ENCODE results near the gene MCAM. TPM values are rescaled to one million over a fixed set of nuclear protein-coding genes. Genes with fewer than 3 reads are reported as not detected.
A peak's percentile ranks its signal among the peaks of the same experiment; 100 is the strongest.

Gene MCAM
- total and polyA plus RNA-seq, 4 experiments from 2014 or later, result 0.26 to 0.82 (median 0.34) TPM

GRCh38 chr11:119324189-119324588 is 7.3 kb upstream of the MCAM start:
- Mint-ChIP-seq H3K4me1 (peaks cover 11 to 28% (median 19%) of the 10 kb centered on the region in 4 donors), H3K27me3 (peaks cover 0 to 2% of the 10 kb centered on the region in 2 donors), H3K9me3 (no peaks in the 10 kb centered on the region), H3K36me3 (no peaks in the 10 kb centered on the region), H3K4me3 (no peak overlapping the region), H3K27ac (no peak overlapping the region)
- Histone ChIP-seq H3K4me3 (ENCODE audit: low read length in 2 of 2) (no peak overlapping the region), H3K9me3 (ENCODE audit: control insufficient read depth in 1 of 2, low read length in 2 of 2) (no peaks in the 10 kb centered on the region), H3K4me1 (ENCODE audit: insufficient read depth, low read length) (peaks cover 34% of the 10 kb centered on the region), H3K27ac (ENCODE audit: low read depth, low read length) (no peak overlapping the region), H3K36me3 (ENCODE audit: insufficient read depth, low read length) (no peaks in the 10 kb centered on the region), H3K27me3 (ENCODE audit: insufficient read depth, low read length) (no peaks in the 10 kb centered on the region)
- no peak for DNase-seq
- ChIA-PET POLR2A (ENCODE audit: partially characterized antibody) (interaction anchor here (1.3 to 2.1 kb wide), 3 partner anchors 9 to 230 kb away, joined by 6 to 8 read pairs (median 6); partner anchors contain the start of gene RNF26), CTCF (ENCODE audit: partially characterized antibody) (interaction anchor here (0.6 to 11.0 kb wide), 37 partner anchors 9 to 1447 kb away, joined by 3 to 146 read pairs (median 4); partner anchors contain the start of genes C1QTNF5, CBL, NLRX1 and RNF26)
- intact Hi-C loops (cut with micrococcal nuclease), result loop anchor here (5.0 kb wide), 2 partner anchors 42 to 222 kb away; partner anchors contain the start of gene DPAGT1

GRCh38 chr11:119323532-119324033 is 6.7 kb upstream of the MCAM start:
- Mint-ChIP-seq H3K27ac (peak overlapping the region in 3 of 7 donors; percentile 38 to 82 (median 47)), H3K27me3 (peaks cover 0 to 5% of the 10 kb centered on the region in 2 donors), H3K4me3 (peak overlapping the region in 4 of 8 donors; percentile 15 to 68 (median 40)), H3K36me3 (no peaks in the 10 kb centered on the region), H3K9me3 (no peaks in the 10 kb centered on the region), H3K4me1 (peaks cover 16 to 34% (median 24%) of the 10 kb centered on the region in 4 donors)
- Histone ChIP-seq H3K27ac (ENCODE audit: low read depth, low read length) (no peak overlapping the region), H3K36me3 (ENCODE audit: insufficient read depth, low read length) (no peaks in the 10 kb centered on the region), H3K9me3 (ENCODE audit: control insufficient read depth in 1 of 2, low read length in 2 of 2) (no peaks in the 10 kb centered on the region), H3K4me1 (ENCODE audit: insufficient read depth, low read length) (peaks cover 40% of the 10 kb centered on the region), H3K4me3 (ENCODE audit: low read length in 2 of 2) (no peak overlapping the region), H3K27me3 (ENCODE audit: insufficient read depth, low read length) (no peaks in the 10 kb centered on the region)
- ChIA-PET CTCF (ENCODE audit: partially characterized antibody) (interaction anchor here (0.6 to 11.0 kb wide), 49 partner anchors 8 to 1446 kb away, joined by 3 to 146 read pairs (median 4); partner anchors contain the start of genes C1QTNF5, CBL, MFRP and NLRX1), POLR2A (ENCODE audit: partially characterized antibody) (interaction anchor here (1.0 to 3.5 kb wide), 6 partner anchors 8 to 229 kb away, joined by 3 to 22 read pairs (median 6); partner anchors contain the start of genes CBL, NLRX1 and RNF26)
- DNase-seq, result peak; percentile 69 to 80 (median 74)
- intact Hi-C loops (cut with micrococcal nuclease), result loop anchor here (1.0 to 5.0 kb wide), 6 partner anchors 41 to 258 kb away; partner anchors contain the start of genes DPAGT1 and NLRX1

DNA sequence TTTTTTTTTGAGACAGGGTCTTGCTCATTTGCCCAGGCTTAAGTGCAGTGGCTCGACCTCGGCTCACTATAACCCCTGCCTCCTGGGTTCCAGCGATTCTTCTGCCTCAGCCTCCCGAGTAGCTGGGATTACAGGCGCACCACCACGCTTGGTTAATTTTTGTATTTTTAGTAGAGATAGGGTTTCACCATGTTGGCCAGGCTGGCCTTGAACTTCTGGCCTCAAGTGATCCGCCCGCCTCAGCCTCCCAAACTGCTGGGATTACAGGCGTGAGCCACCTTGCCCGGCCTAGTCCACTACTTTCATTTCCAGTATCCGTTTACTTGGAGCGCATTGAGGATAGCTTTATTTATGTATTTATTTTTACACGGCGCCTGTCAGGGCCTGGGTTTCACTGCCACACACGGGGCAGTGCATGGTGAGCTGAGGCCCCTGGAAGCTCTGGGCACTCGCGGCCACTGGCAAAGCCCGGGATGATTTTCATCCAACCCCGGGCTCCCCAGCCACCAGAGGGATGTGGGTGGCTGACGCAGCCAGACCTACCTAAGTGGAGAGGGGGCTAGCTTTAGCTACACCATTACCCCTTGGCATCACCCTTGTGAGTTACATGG is 6.1 kb upstream of the MCAM start:
- ChIA-PET CTCF (ENCODE audit: partially characterized antibody) (interaction anchor here (0.7 to 11.0 kb wide), 44 partner anchors 8 to 1446 kb away, joined by 3 to 146 read pairs (median 4); partner anchors contain the start of genes CBL, MFRP, NLRX1 and RNF26), POLR2A (ENCODE audit: partially characterized antibody) (interaction anchor here (1.0 to 3.5 kb wide), 6 partner anchors 8 to 229 kb away, joined by 3 to 22 read pairs (median 6); partner anchors contain the start of genes CBL, NLRX1 and RNF26)
- DNase-seq, result no peak
- Histone ChIP-seq H3K4me3 (ENCODE audit: low read length in 2 of 2) (no peak overlapping the region), H3K27ac (ENCODE audit: low read depth, low read length) (no peak overlapping the region), H3K4me1 (ENCODE audit: insufficient read depth, low read length) (peaks cover 45% of the 10 kb centered on the region), H3K27me3 (ENCODE audit: insufficient read depth, low read length) (no peaks in the 10 kb centered on the region), H3K9me3 (ENCODE audit: control insufficient read depth in 1 of 2, low read length in 2 of 2) (no peaks in the 10 kb centered on the region), H3K36me3 (ENCODE audit: insufficient read depth, low read length) (no peaks in the 10 kb centered on the region)
- intact Hi-C loops (cut with micrococcal nuclease), result loop anchor here (1.0 to 5.0 kb wide), 6 partner anchors 41 to 258 kb away; partner anchors contain the start of genes DPAGT1 and NLRX1
- Mint-ChIP-seq H3K4me3 (peak overlapping the region in 2 of 8 donors; percentile 41 to 63), H3K4me1 (peaks cover 17 to 36% (median 27%) of the 10 kb centered on the region in 4 donors), H3K27ac (peak overlapping the region in 2 of 7 donors; percentile 38 to 47), H3K36me3 (no peaks in the 10 kb centered on the region), H3K27me3 (peaks cover 0 to 6% of the 10 kb centered on the region in 2 donors), H3K9me3 (no peaks in the 10 kb centered on the region)

- no peak overlapping the region for H3K27ac Mint-ChIP-seq
- no peak overlapping the region for H3K27ac ChIP-seq (ENCODE audit: low read depth, low read length)
- H3K4me3 Mint-ChIP-seq, result peak overlapping the region in 5 of 8 donors; percentile 9 to 90 (median 27)
- DNase-seq, result no peak
- peaks cover 46% of the 10 kb centered on the region for H3K4me1 ChIP-seq (ENCODE audit: insufficient read depth, low read length)
- peaks cover 0 to 6% of the 10 kb centered on the region in 2 donors for H3K27me3 Mint-ChIP-seq
- H3K4me1 Mint-ChIP-seq, result peaks cover 17 to 37% (median 27%) of the 10 kb centered on the region in 4 donors
- no peaks in the 10 kb centered on the region for H3K9me3 Mint-ChIP-seq
- no peaks in the 10 kb centered on the region for H3K9me3 ChIP-seq (ENCODE audit: control insufficient read depth in 1 of 2, low read length in 2 of 2)
- no peaks in the 10 kb centered on the region for H3K36me3 Mint-ChIP-seq
- H3K4me3 ChIP-seq (ENCODE audit: low read length in 2 of 2), result no peak overlapping the region
- intact Hi-C loops (cut with micrococcal nuclease), result loop anchor here (2.0 to 5.0 kb wide), 3 partner anchors 40 to 220 kb away; partner anchors contain the start of gene DPAGT1
- ChIA-PET POLR2A (ENCODE audit: partially characterized antibody) (interaction anchor here (2.1 to 3.5 kb wide), 3 partner anchors 12 to 116 kb away, joined by 8 to 22 read pairs (median 10); partner anchors contain the start of genes CBL and RNF26), CTCF (ENCODE audit: partially characterized antibody) (interaction anchor here (0.7 to 11.0 kb wide), 24 partner anchors 11 to 259 kb away, joined by 3 to 146 read pairs (median 4); partner anchors contain the start of genes CBL, RNF26 and VPS11)
- no peaks in the 10 kb centered on the region for H3K27me3 ChIP-seq (ENCODE audit: insufficient read depth, low read length)
- no peaks in the 10 kb centered on the region for H3K36me3 ChIP-seq (ENCODE audit: insufficient read depth, low read length)
Observed at GRCh38 chr11:119322360-119322739, 5.4 kb upstream of the MCAM start.

DNA sequence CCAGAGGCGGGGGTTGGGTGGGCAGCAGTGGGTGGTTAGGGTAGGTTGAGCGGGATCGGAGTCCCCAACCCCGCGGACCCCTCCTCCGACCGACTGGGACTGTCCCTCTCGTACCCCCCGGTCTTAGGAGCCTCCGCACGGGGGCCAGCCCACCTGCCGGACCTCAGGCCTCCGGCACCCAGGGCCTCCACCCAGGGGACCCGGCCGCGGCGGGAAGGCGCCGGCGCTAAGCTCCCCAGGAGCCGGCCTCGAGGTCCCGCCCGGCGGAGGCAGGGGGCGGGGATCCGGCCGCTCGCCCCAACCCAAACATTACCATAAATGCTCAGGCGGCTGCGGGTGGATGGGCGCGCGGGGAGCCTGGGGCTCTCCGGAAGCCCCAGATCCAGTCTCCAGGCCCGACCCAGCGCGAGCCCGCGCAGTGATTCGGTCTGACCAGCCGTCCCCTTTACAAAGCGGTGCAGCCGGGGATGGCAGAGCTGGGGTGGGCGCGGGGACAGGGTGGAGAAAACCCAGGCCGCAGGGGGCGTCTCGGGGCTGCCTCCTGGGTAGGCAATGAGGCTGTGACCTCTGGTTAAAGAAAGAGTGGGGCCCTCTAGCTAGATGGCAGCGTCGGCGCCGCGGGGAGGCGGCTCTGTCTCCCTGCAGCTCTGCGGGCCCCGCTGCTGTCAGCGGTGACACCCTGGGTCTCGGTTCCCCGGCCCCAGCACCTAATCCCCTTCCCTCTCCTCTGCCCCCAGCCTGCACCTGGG is 4.0 kb upstream of the MCAM start:
- POLR2A ChIA-PET (ENCODE audit: partially characterized antibody), result interaction anchor here (0.6 to 3.5 kb wide), 11 partner anchors 11 to 1007 kb away, joined by 3 to 22 read pairs (median 4); partner anchors contain the start of genes CBL, HINFP, RNF26 and VPS11
- H3K27me3 ChIP-seq (ENCODE audit: insufficient read depth, low read length), result peaks cover 5% of the 10 kb centered on the region
- H3K4me1 ChIP-seq (ENCODE audit: insufficient read depth, low read length), result peaks cover 52% of the 10 kb centered on the region
- H3K9me3 Mint-ChIP-seq, result no peaks in the 10 kb centered on the region
- peaks cover 0 to 6% of the 10 kb centered on the region in 2 donors for H3K27me3 Mint-ChIP-seq
- H3K9me3 ChIP-seq (ENCODE audit: control insufficient read depth in 1 of 2, low read length in 2 of 2), result no peaks in the 10 kb centered on the region
- H3K36me3 Mint-ChIP-seq, result no peaks in the 10 kb centered on the region
- CTCF ChIA-PET (ENCODE audit: partially characterized antibody), result interaction anchor here (0.8 to 11.0 kb wide), 11 partner anchors 15 to 161 kb away, joined by 3 to 146 read pairs (median 6); partner anchors contain the start of genes CBL and RNF26
- H3K4me3 Mint-ChIP-seq, result peak overlapping the region; percentile 81 to 93 (median 86)
- no peaks in the 10 kb centered on the region for H3K36me3 ChIP-seq (ENCODE audit: insufficient read depth, low read length)
- intact Hi-C loops (cut with micrococcal nuclease), result loop anchor here (1.0 to 5.0 kb wide), 3 partner anchors 13 to 219 kb away; partner anchors contain the start of genes DPAGT1 and RNF26
- peak overlapping the region; percentile 61 to 62 for H3K4me3 ChIP-seq (ENCODE audit: low read length in 2 of 2)
- H3K4me1 Mint-ChIP-seq, result peaks cover 17 to 44% (median 28%) of the 10 kb centered on the region in 4 donors
- DNase-seq, result peak in 4 of 5 donors; percentile 49 to 59 (median 54)
- peak overlapping the region in 6 of 7 donors; percentile 56 to 89 (median 77) for H3K27ac Mint-ChIP-seq
- H3K27ac ChIP-seq (ENCODE audit: low read depth, low read length), result peak overlapping the region; percentile 60

DNA sequence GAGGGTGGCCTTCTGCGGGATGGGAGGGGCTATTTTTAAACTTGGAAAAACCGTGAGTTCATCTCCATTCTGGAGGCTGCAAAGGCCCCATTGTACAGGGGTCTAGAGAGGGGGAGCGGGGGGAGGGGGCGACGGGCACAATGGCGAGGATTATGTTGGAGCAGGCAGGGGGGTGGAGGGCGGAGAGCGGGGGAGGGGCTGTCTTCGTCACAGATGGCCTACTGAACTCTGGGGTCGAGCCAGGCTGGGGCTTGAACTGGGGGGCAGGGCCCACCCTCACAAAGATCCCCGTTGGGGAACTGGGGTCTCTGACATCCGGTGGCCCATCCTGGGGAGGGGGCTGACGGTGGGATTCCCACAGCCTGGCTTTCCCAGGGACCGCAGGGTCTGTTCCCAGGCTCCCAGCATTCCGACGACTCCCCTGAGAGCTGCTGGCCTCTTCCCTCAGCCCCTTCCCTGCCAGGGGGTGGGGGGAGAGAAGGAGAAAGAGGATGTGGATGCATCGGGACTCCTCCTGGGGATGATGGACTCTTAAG is 3.4 kb upstream of the MCAM start:
- Mint-ChIP-seq H3K4me3 (peak overlapping the region in 5 of 8 donors; percentile 73 to 80 (median 79)), H3K36me3 (no peaks in the 10 kb centered on the region), H3K27ac (peak overlapping the region in 4 of 7 donors; percentile 72 to 89 (median 88)), H3K9me3 (no peaks in the 10 kb centered on the region), H3K27me3 (peaks cover 1 to 12% of the 10 kb centered on the region in 2 donors), H3K4me1 (peaks cover 19 to 50% (median 33%) of the 10 kb centered on the region in 4 donors)
- no peak for DNase-seq
- Histone ChIP-seq H3K27me3 (ENCODE audit: insufficient read depth, low read length) (peaks cover 10% of the 10 kb centered on the region), H3K36me3 (ENCODE audit: insufficient read depth, low read length) (no peaks in the 10 kb centered on the region), H3K27ac (ENCODE audit: low read depth, low read length) (peak overlapping the region; percentile 60), H3K4me3 (ENCODE audit: low read length in 2 of 2) (peak overlapping the region in 1 of 2 donors; percentile 62), H3K4me1 (ENCODE audit: insufficient read depth, low read length) (peaks cover 59% of the 10 kb centered on the region), H3K9me3 (ENCODE audit: control insufficient read depth in 1 of 2, low read length in 2 of 2) (no peaks in the 10 kb centered on the region)
- intact Hi-C loops (cut with micrococcal nuclease), result loop anchor here (5.0 kb wide), 2 partner anchors 38 to 218 kb away; partner anchors contain the start of gene DPAGT1
- ChIA-PET POLR2A (ENCODE audit: partially characterized antibody) (interaction anchor here (0.7 to 3.5 kb wide), 9 partner anchors 10 to 253 kb away, joined by 3 to 22 read pairs (median 4); partner anchors contain the start of genes CBL, HINFP and VPS11), CTCF (ENCODE audit: partially characterized antibody) (interaction anchor here (1.0 to 11.0 kb wide), 9 partner anchors 13 to 151 kb away, joined by 3 to 146 read pairs (median 6); partner anchors contain the start of genes CBL and RNF26)
